H1 (cell line): Measurements from ENCODE around the gene ZNF622. TPM values are rescaled to one million over a fixed set of nuclear protein-coding genes. Genes with fewer than 3 reads are reported as not detected.

Experiments used
- CTCF ChIA-PET: fragments of 300-600 bp; sonication (Branson Sonifier 250); formaldehyde crosslinking; loops from one replicate; lab custom pipeline; 2021; ENCODE audit not compliant: partially characterized antibody; lab: Charles Lee
- POLR2A ChIA-PET: fragments of 300-600 bp; sonication (Branson Sonifier 250); formaldehyde crosslinking; loops from one replicate; lab custom pipeline; 2021; ENCODE audit warnings: inconsistent platforms; ENCODE audit not compliant: partially characterized antibody; lab: Charles Lee
- DNase-seq, 2 experiments: peaks; one replicate each; pipeline versions ENCODE4 v3.0.0 to v3.0.0-alpha.2; 2010 to 2022; ENCODE audit warnings: low spot score in 2 of 2, low read depth in 1 of 2, mixed read lengths in 1 of 2
- FAIRE-seq: peaks from 2 replicates; lab custom pipeline; 2011; peaks lifted over from hg19 to GRCh38; lab: Jason Lieb, UNC
- H2AFZ ChIP-seq: 2 replicates; pipeline ENCODE4 v1.8.1; 2012; ENCODE audit warnings: low read length, inconsistent platforms
- H2AK5ac ChIP-seq: 2 replicates; pipeline ENCODE4 v1.6.1; 2013; ENCODE audit warnings: low read depth, low read length
- H2BK120ac ChIP-seq: replicated peaks from 2 replicates; pipeline ENCODE3; 2013; ENCODE audit warnings: low read depth, low read length, inconsistent platforms
- H2BK12ac ChIP-seq: 2 replicates; pipeline ENCODE4 v1.6.1; 2013; ENCODE audit warnings: low read depth, low read length
- H2BK15ac ChIP-seq: 2 replicates; pipeline ENCODE4 v1.6.1; 2013; ENCODE audit warnings: low read length
- H2BK20ac ChIP-seq: 2 replicates; pipeline ENCODE4 v1.6.1; 2013; ENCODE audit warnings: low read length
- H2BK5ac ChIP-seq: 2 replicates; pipeline ENCODE4 v1.6.1; 2013; ENCODE audit warnings: low read depth, low read length
- H3K14ac ChIP-seq: 2 replicates; pipeline ENCODE4 v1.6.1; 2013; ENCODE audit warnings: inconsistent platforms; ENCODE audit not compliant: insufficient read length
- H3K18ac ChIP-seq: 2 replicates; pipeline ENCODE4 v1.6.1; 2013; ENCODE audit warnings: low read length; ENCODE audit errors: extremely low read depth
- H3K23ac ChIP-seq: 2 replicates; pipeline ENCODE4 v1.6.1; 2013; ENCODE audit warnings: inconsistent platforms; ENCODE audit not compliant: insufficient read length
- H3K23me2 ChIP-seq: 2 replicates; pipeline ENCODE4 v1.6.1; 2013; ENCODE audit warnings: low read depth, low read length
- H3K27ac ChIP-seq: 2 replicates; pipeline ENCODE4 v1.6.1; 2011; ENCODE audit warnings: low read depth, low read length, inconsistent platforms
- H3K27me3 ChIP-seq, 4 experiments: replicated peaks in 1 of 4; 1 replicate in 1 of 4; 2 replicates in 3 of 4; pipeline versions ENCODE4 v1.6.1 to v1.8.1; 2011 to 2013; ENCODE audit warnings: low read length in 3 of 4, mild to moderate bottlenecking in 3 of 4, inconsistent platforms in 2 of 4, mixed read lengths in 2 of 4, moderate library complexity in 1 of 4; ENCODE audit not compliant: control insufficient read depth in 3 of 4, insufficient read depth in 3 of 4; ENCODE audit errors: extremely low read depth in 1 of 4
- H3K36me3 ChIP-seq, 4 experiments: 2 replicates each; pipeline versions ENCODE4 v1.6.1 to v1.8.1; 2011 to 2013; ENCODE audit warnings: mild to moderate bottlenecking in 4 of 4, low read length in 3 of 4, moderate library complexity in 2 of 4, control low read depth in 1 of 4, inconsistent platforms in 1 of 4; ENCODE audit not compliant: insufficient read depth in 4 of 4, control insufficient read depth in 2 of 4
- H3K4ac ChIP-seq: replicated peaks from 2 replicates; pipeline ENCODE3; 2013; ENCODE audit warnings: low read length, low read depth, mixed read lengths, inconsistent platforms; ENCODE audit not compliant: insufficient read length
- H3K4me1 ChIP-seq, 4 experiments: replicated peaks in 1 of 4; 1 replicate in 1 of 4; 2 replicates in 3 of 4; pipeline versions ENCODE4 v1.6.1 to v1.8.1; 2011 to 2013; ENCODE audit warnings: low read length in 3 of 4, inconsistent platforms in 2 of 4, mixed read lengths in 1 of 4; ENCODE audit not compliant: insufficient read depth in 4 of 4, control insufficient read depth in 3 of 4
- H3K4me2 ChIP-seq, 2 experiments: 2 replicates each; pipeline versions ENCODE4 v1.6.1 to v1.8.1; 2011 to 2013; ENCODE audit warnings: low read depth in 2 of 2, low read length in 2 of 2, control low read depth in 1 of 2, inconsistent platforms in 1 of 2, mild to moderate bottlenecking in 1 of 2; ENCODE audit not compliant: insufficient read depth in 1 of 2
- H3K4me3 ChIP-seq, 4 experiments: fragments of 200-600, 300-600 bp in 1 of 4; sonication (generic), shearing (Covaris generic), sonication (Bioruptor Twin) in 1 of 4; 2 replicates each; pipeline versions ENCODE4 v1.5.1 to v1.8.1; 2011 to 2016; ENCODE audit warnings: low read length in 4 of 4, low read depth in 3 of 4, control low read depth in 2 of 4, inconsistent platforms in 2 of 4, mild to moderate bottlenecking in 2 of 4, mixed read lengths in 1 of 4, moderate library complexity in 1 of 4; ENCODE audit not compliant: insufficient read depth in 2 of 4; ENCODE audit errors: extremely low read depth in 1 of 4
- H3K56ac ChIP-seq: replicated peaks from 2 replicates; pipeline ENCODE3; 2013; ENCODE audit warnings: low read depth, mild to moderate bottlenecking, mixed read lengths, low read length, inconsistent platforms; ENCODE audit not compliant: insufficient read length
- H3K79me1 ChIP-seq: 2 replicates; pipeline ENCODE4 v1.6.1; 2013; ENCODE audit warnings: low read depth, low read length, control low read depth
- H3K79me2 ChIP-seq, 2 experiments: 2 replicates each; pipeline versions ENCODE4 v1.6.1 to v1.8.1; 2012 to 2013; ENCODE audit warnings: low read length in 2 of 2, mild to moderate bottlenecking in 2 of 2, inconsistent platforms in 1 of 2; ENCODE audit not compliant: insufficient read depth in 2 of 2, control insufficient read depth in 1 of 2
- H3K9ac ChIP-seq, 4 experiments: replicated peaks in 1 of 4; 1 replicate in 1 of 4; 2 replicates in 3 of 4; pipeline versions ENCODE4 v1.6.1 to v1.8.1; 2011 to 2013; ENCODE audit warnings: low read depth in 3 of 4, low read length in 3 of 4, control low read depth in 2 of 4, mild to moderate bottlenecking in 2 of 4, moderate library complexity in 2 of 4, inconsistent platforms in 1 of 4; ENCODE audit errors: extremely low read depth in 1 of 4
- H3K9me3 ChIP-seq, 2 experiments: 2 replicates each; pipeline versions ENCODE4 v1.6.1 to v1.8.1; 2012 to 2013; ENCODE audit warnings: mild to moderate bottlenecking in 2 of 2, moderate library complexity in 2 of 2, control low read depth in 1 of 2, inconsistent platforms in 1 of 2, low read depth in 1 of 2, low read length in 1 of 2, mixed read lengths in 1 of 2; ENCODE audit not compliant: insufficient read depth in 2 of 2
- H4K20me1 ChIP-seq, 2 experiments: replicated peaks in 1 of 2; 2 replicates each; pipeline versions ENCODE3 to v1.8.1; 2011 to 2013; ENCODE audit warnings: inconsistent platforms in 2 of 2, low read length in 2 of 2, mild to moderate bottlenecking in 1 of 2; ENCODE audit not compliant: insufficient read depth in 2 of 2, control insufficient read depth in 1 of 2
- H4K5ac ChIP-seq: 2 replicates; pipeline ENCODE4 v1.6.1; 2013; ENCODE audit warnings: low read length, low read depth, mixed read lengths, inconsistent platforms; ENCODE audit not compliant: insufficient read length
- H4K8ac ChIP-seq: 2 replicates; pipeline ENCODE4 v1.8.0; 2013; ENCODE audit warnings: mild to moderate bottlenecking, moderate library complexity, low read length, inconsistent platforms; ENCODE audit not compliant: insufficient read depth; ENCODE audit errors: extremely low read depth
- H4K91ac ChIP-seq: replicated peaks from 2 replicates; pipeline ENCODE3; 2013; ENCODE audit warnings: low read length, mixed read lengths, inconsistent platforms; ENCODE audit not compliant: insufficient read length
- FOSL1 ChIP-seq: IDR thresholded peaks from 2 replicates; pipeline ENCODE4 v1.6.1; 2011; ENCODE audit warnings: mild to moderate bottlenecking, low read depth, low read length, moderate library complexity; ENCODE audit not compliant: insufficient read depth
- SIN3A ChIP-seq, 2 experiments: IDR thresholded peaks in 1 of 2; conservative IDR thresholded peaks in 1 of 2; 2 replicates each; pipeline ENCODE4 v1.6.1; 2011 to 2012; ENCODE audit warnings: low read length in 2 of 2, improper control_type of control experiment in 1 of 2, low read depth in 1 of 2, mild to moderate bottlenecking in 1 of 2
- WGBS, 2 experiments: shearing (Covaris generic) in 1 of 2; methylation state at CpG; one replicate each; pipeline versions ENCODE4 v1.1.6 to v1.1.7; 2013 to 2015; ENCODE audit warnings: low lambda C conversion rate in 2 of 2, mixed read lengths in 2 of 2, inconsistent platforms in 1 of 2, low coverage in 1 of 2, missing lambda C conversion rate in 1 of 2; ENCODE audit not compliant: insufficient replicate concordance in 2 of 2, insufficient coverage in 1 of 2, insufficient read length in 1 of 2; ENCODE audit errors: extremely low coverage in 1 of 2, missing lambda C conversion rate in 1 of 2; 5-methylcytosine and 5-hydroxymethylcytosine counted together
- polyA plus RNA-seq, 7 experiments: library from polyadenylated mRNA; depleted of rRNA in 3 of 7; stranded (reverse) in 5 of 7; unstranded in 2 of 7; fragments of >200 nt in 5 of 7; fragments of 200-250 nt in 2 of 7; gene quantifications; 1 replicate in 5 of 7; 2 replicates in 1 of 7; 4 replicates in 1 of 7; pipeline versions ENCODE4 v1.2.1 to v1.2.3, GENCODE V29; 2011 to 2013; ENCODE audit warnings: missing spikeins in 2 of 7, mixed read lengths in 2 of 7
- total RNA-seq: library from RNA; stranded (reverse); fragmentation: NEBNext Ultra II Directional; extraction: Animal tissue kit (Norgen Biotek cat#: 25700); gene quantifications from 2 replicates; pipeline ENCODE4 v1.2.1, GENCODE V29; 2021

Gene ZNF622
- total and polyA plus RNA-seq, 2 of the 8 experiments (the other 6 are each of a cell fraction or from before 2014, with no cell fraction given): 8.8 to 30.8 TPM

DNA sequence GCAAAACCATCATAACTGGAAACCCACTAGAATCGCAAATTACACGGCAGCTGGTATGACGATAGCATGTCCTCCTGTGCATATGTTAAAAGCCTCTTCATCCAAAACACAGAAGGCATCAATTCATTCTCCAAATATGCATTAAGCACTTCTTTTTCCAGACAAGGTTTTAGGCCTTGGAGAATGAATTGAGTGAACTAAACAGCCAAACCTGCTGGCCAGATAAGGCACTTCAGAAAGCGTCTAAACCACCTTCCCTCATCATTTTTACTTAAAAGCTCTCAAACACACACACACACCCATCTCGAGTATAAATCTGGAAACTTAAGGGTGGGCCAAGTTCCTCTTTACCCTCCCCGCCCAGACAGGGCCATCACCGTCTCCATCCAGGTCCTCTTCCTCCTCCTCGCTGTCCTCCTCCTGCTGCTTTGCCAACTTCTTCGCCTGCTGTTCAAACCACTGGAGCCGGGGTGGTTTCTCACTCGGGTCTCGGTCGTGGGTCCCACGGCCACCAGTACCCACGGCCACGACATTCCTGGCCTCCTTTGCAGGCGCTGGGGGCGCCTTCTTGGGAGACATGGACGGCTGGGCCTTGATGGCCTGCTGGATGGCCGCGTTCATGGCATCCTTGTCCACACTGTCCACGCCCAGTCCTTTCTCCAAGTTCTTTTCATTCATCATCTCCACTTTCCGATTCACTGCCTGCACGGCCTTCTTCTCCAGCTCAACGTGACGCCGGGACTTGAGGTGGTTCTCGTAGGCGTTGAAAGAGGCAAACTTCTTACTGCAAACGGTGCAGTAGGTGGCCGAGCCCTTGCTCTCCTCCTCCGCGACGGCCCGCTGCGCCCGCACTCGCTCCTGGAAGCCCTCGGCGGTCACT is 696 bp downstream of the ZNF622 start:
- FAIRE-seq: no peak
- peak overlapping the region; percentile 17 for H3K4ac ChIP-seq
- TF ChIP-seq SIN3A (conservative IDR thresholded peaks at IDR 0.05 in 1 of 2, IDR thresholded peaks at IDR 0.05 in 1 of 2; ENCODE audit: low read depth in 1 of 2, low read length in 2 of 2) (0 out of 4 replicates have a peak, but pooled peaks of 1 of the 2 experiments have one; percentile 6), FOSL1 (no peak)
- TF ChIP-seq, all 59 proteins: peak for 1
- ChIA-PET POLR2A (interaction anchor here (0.7 kb wide), 1 partner anchor 958 kb away, joined by 3 read pairs; no protein-coding TSS in a partner anchor), CTCF (interaction anchor here (0.6 to 3.8 kb wide), 5 partner anchors 8 to 1843 kb away, joined by 3 to 14 read pairs (median 3); no protein-coding TSS in a partner anchor)
- H2BK20ac ChIP-seq: no peak overlapping the region
- no peak overlapping the region for H4K5ac ChIP-seq
- DNase-seq: no peak
- peak overlapping the region; percentile 67 to 80 (median 74); a peak in 6 of 7 replicates for H3K9ac ChIP-seq
- peak overlapping the region; percentile 94 to 98 (median 94) for H3K4me3 ChIP-seq
- no peak overlapping the region for H2AK5ac ChIP-seq
- peaks cover 3 to 29% of the 10 kb centered on the region in 2 experiments; a peak in 3 of 4 replicates for H3K79me2 ChIP-seq
- H3K56ac ChIP-seq: no peak overlapping the region
- peaks cover 14 to 33% (median 21%) of the 10 kb centered on the region in 4 experiments for H3K36me3 ChIP-seq
- no peaks in the 10 kb centered on the region for H3K9me3 ChIP-seq
- no peak overlapping the region for H2BK120ac ChIP-seq
- H3K4me2 ChIP-seq: peak overlapping the region; percentile 85 to 98
- H3K23me2 ChIP-seq: peaks cover 9% of the 10 kb centered on the region
- H2BK12ac ChIP-seq: no peak overlapping the region
- no peak overlapping the region for H3K14ac ChIP-seq
- peaks cover 0 to 2% of the 10 kb centered on the region in 2 experiments for H4K20me1 ChIP-seq
- H4K91ac ChIP-seq: peak overlapping the region; percentile 5
- H2BK5ac ChIP-seq: peak overlapping the region; percentile 72; the same call in 1 of the 2 replicates
- H3K79me1 ChIP-seq: peaks cover 2% of the 10 kb centered on the region; the same call in 1 of the 2 replicates
- H2AFZ ChIP-seq: peak overlapping the region; percentile 61; the same call in 1 of the 2 replicates
- peaks cover 0 to 12% (median 3%) of the 10 kb centered on the region in 4 experiments; a peak in 6 of 7 replicates for H3K4me1 ChIP-seq
- H3K27ac ChIP-seq: no peak overlapping the region
- no peak overlapping the region for H2BK15ac ChIP-seq
- H3K27me3 ChIP-seq: no peaks in the 10 kb centered on the region
- H4K8ac ChIP-seq: peak overlapping the region; percentile 78; the same call in 1 of the 2 replicates
- no peak overlapping the region for H3K18ac ChIP-seq
- WGBS, 2 experiments: 12% methylated on average over 39 of the region's 40 CpGs; no CpG with 5 or more reads in 1 of the 2 experiments
- no peak overlapping the region for H3K23ac ChIP-seq
